ENCODE measurements around the gene ATOSA. TPM values are rescaled to one million over a fixed set of nuclear protein-coding genes. Genes with fewer than 3 reads are reported as not detected.

The ATOSA gene
- total and polyA plus RNA-seq, 2 of the 13 experiments (the other 11 are each of a cell fraction or from before 2014, with no cell fraction given): 6.6 to 16.3 TPM

DNA sequence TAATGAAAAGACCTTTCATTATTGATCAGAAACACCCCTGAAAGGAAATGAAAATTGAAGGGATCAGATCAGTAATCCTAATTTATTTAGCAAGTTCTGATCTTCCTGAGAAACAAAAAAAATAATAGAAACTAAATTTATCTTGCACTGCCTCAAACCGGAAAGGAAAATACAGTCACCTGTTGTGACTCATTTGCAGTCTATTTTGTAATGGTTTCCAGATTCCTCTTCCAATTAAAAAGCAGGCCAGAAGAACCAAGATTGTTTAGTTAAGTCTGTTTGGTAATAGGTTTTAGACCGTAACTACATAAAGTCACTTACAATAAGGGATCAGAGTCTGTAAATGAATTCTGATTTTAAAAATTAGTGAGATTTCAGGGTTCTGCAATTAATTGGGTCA lies 49.7 kb upstream of the ATOSA start:
- Histone ChIP-seq H3K36me3 (replicated peaks in 1 of 2; ENCODE audit: control insufficient read depth in 1 of 2, insufficient read depth in 2 of 2, low read length in 2 of 2) (no peaks in the 10 kb centered on the region), H3K79me2 (ENCODE audit: insufficient read depth, low read length) (no peaks in the 10 kb centered on the region), H3K4me2 (ENCODE audit: low read depth, low read length) (no peak overlapping the region), H3K4me3 (replicated peaks in 1 of 3; ENCODE audit: insufficient read depth in 1 of 3, low read depth in 2 of 3, low read length in 3 of 3) (no peak overlapping the region), H3K4me1 (ENCODE audit: insufficient read depth, low read length) (peaks cover 27% of the 10 kb centered on the region), H3K27me3 (ENCODE audit: control insufficient read depth in 1 of 2, insufficient read depth in 2 of 2, low read length in 2 of 2) (no peaks in the 10 kb centered on the region; a peak in 1 of 5 replicates), H4K20me1 (ENCODE audit: insufficient read depth, low read length) (no peaks in the 10 kb centered on the region), H3K27ac (ENCODE audit: extremely low read length, insufficient read depth, low read length) (no peak overlapping the region), H2AFZ (ENCODE audit: low read length) (no peak overlapping the region), H3K9me3 (ENCODE audit: low read length) (no peaks in the 10 kb centered on the region), H3K9ac (ENCODE audit: insufficient read depth, low read depth, low read length) (no peak overlapping the region)
- in situ Hi-C loops (cut with HindIII; ENCODE audit: extremely low pct_ligation_motif_present, low pct_unique_long_range_greater_than_20kb) (no loop called here), intact Hi-C loops (cut with micrococcal nuclease; ENCODE audit: unreplicated experiment) (no loop called here)
- CTCF ChIA-PET (ENCODE audit: low intra/inter-chr PET ratio, low total read pairs): no interaction called here
- ATAC-seq: no peak
- WGBS (ENCODE audit: low lambda C conversion rate): 56% methylated on average over 2 of the region's 2 CpGs
- no TSS peak for BruUV-seq (replicated peaks)
- FAIRE-seq: no peak
- TF ChIP-seq ZNF781 (CRISPR knock-in tag; IDR thresholded peaks at IDR 0.05; ENCODE audit: borderline replicate concordance, not compliant biosample characterization): no peak
- no peak for TF ChIP-seq ZFX (CRISPR knock-in tag; IDR thresholded peaks at IDR 0.05; ENCODE audit: low read depth)
- TF ChIP-seq STAT6 (CRISPR knock-in tag; IDR thresholded peaks at IDR 0.05; ENCODE audit: borderline replicate concordance): no peak
- TF ChIP-seq ZNF33B (CRISPR knock-in tag; IDR thresholded peaks at IDR 0.05): no peak
- POLR2A ChIA-PET: no interaction called here
- DNase-seq (ENCODE audit: low spot score): no peak

- WGBS (ENCODE audit: low lambda C conversion rate): 33% methylated on average over 3 of the region's 3 CpGs
- no peak for ATAC-seq
- TF ChIP-seq ZNF644 (CRISPR knock-in tag; IDR thresholded peaks at IDR 0.05; ENCODE audit: low read depth) (no peak), POLR2AphosphoS5 (IDR thresholded peaks at IDR 0.05; ENCODE audit: low read depth, low read length) (no peak), CREM (IDR thresholded peaks at IDR 0.05) (no peak), CREM (CRISPR knock-in tag; IDR thresholded peaks at IDR 0.05) (no peak), HNRNPL (IDR thresholded peaks at IDR 0.05; ENCODE audit: low read depth, low read length) (no peak), MYNN (CRISPR knock-in tag; IDR thresholded peaks at IDR 0.05; ENCODE audit: low read depth) (no peak), ZNF160 (CRISPR knock-in tag; IDR thresholded peaks at IDR 0.05) (no peak), ZNF572 (CRISPR knock-in tag; IDR thresholded peaks at IDR 0.05) (no peak), THAP7 (CRISPR knock-in tag; IDR thresholded peaks at IDR 0.05) (no peak), ZNF773 (CRISPR knock-in tag; IDR thresholded peaks at IDR 0.05; ENCODE audit: borderline replicate concordance) (no peak), TCF12 (IDR thresholded peaks at IDR 0.05) (no peak), TCF12 (CRISPR knock-in tag; IDR thresholded peaks at IDR 0.05) (no peak), SOX5 (CRISPR knock-in tag; IDR thresholded peaks at IDR 0.05; ENCODE audit: borderline replicate concordance) (no peak), HOXD1 (CRISPR knock-in tag; IDR thresholded peaks at IDR 0.05) (no peak)
Measured at GRCh38 chr15:52727815-52728214, 48.6 kb upstream of the ATOSA start.

More at GRCh38 chr15:52727815-52728214, 48.6 kb upstream of the ATOSA start:
- Histone ChIP-seq H3K4me2 (ENCODE audit: low read depth, low read length) (no peak overlapping the region), H3K9ac (ENCODE audit: insufficient read depth, low read depth, low read length) (no peak overlapping the region), H3K4me1 (ENCODE audit: insufficient read depth, low read length) (peaks cover 16% of the 10 kb centered on the region), H3K79me2 (ENCODE audit: insufficient read depth, low read length) (no peaks in the 10 kb centered on the region), H4K20me1 (ENCODE audit: insufficient read depth, low read length) (no peaks in the 10 kb centered on the region), H3K4me3 (replicated peaks in 1 of 3; ENCODE audit: insufficient read depth in 1 of 3, low read depth in 2 of 3, low read length in 3 of 3) (no peak overlapping the region), H2AFZ (ENCODE audit: low read length) (no peak overlapping the region), H3K9me3 (ENCODE audit: low read length) (no peaks in the 10 kb centered on the region), H3K27me3 (ENCODE audit: control insufficient read depth in 1 of 2, insufficient read depth in 2 of 2, low read length in 2 of 2) (no peaks in the 10 kb centered on the region; a peak in 1 of 5 replicates), H3K27ac (ENCODE audit: extremely low read length, insufficient read depth, low read length) (no peak overlapping the region), H3K36me3 (replicated peaks in 1 of 2; ENCODE audit: control insufficient read depth in 1 of 2, insufficient read depth in 2 of 2, low read length in 2 of 2) (no peaks in the 10 kb centered on the region)
- ChIA-PET CTCF (ENCODE audit: low intra/inter-chr PET ratio, low total read pairs) (no interaction called here), POLR2A (no interaction called here)
- no TSS peak for BruUV-seq (replicated peaks)
- in situ Hi-C loops (cut with HindIII; ENCODE audit: extremely low pct_ligation_motif_present, low pct_unique_long_range_greater_than_20kb): no loop called here
- DNase-seq (ENCODE audit: low spot score) (no peak), FAIRE-seq (no peak)
- intact Hi-C loops (cut with micrococcal nuclease; ENCODE audit: unreplicated experiment): no loop called here

Measured in HepG2 (cell line).